Keratinocyte (primary cell): ENCODE results near the gene TMEM9. TPM values are rescaled to one million over a fixed set of nuclear protein-coding genes. Genes with fewer than 3 reads are reported as not detected.
A peak's percentile ranks its signal among the peaks of the same experiment; 100 is the strongest.

Source experiments
- DNase-seq: peaks from one replicate; pipeline ENCODE4 v3.0.0-alpha.2; 2011; ENCODE audit warnings: low read depth, missing footprints, low spot score
- FAIRE-seq: peaks from 2 replicates; lab custom pipeline; 2011; peaks lifted over from hg19 to GRCh38; lab: Jason Lieb, UNC
- H2AFZ ChIP-seq: 2 replicates; pipeline ENCODE4 v1.6.0; 2012; ENCODE audit warnings: low read length, control low read depth, inconsistent platforms; ENCODE audit not compliant: control insufficient read depth
- H3K27ac ChIP-seq: 2 replicates; pipeline ENCODE4 v1.5.1; 2011; ENCODE audit warnings: low read length; ENCODE audit not compliant: control insufficient read depth, insufficient read depth
- H3K27me3 ChIP-seq: 3 replicates; pipeline ENCODE4 v1.6.0; 2011; ENCODE audit warnings: low read length; ENCODE audit not compliant: control insufficient read depth, insufficient read depth; ENCODE audit errors: extremely low read depth
- H3K36me3 ChIP-seq, 2 experiments: 2 replicates in 1 of 2; 3 replicates in 1 of 2; pipeline ENCODE4 v1.5.1; 2011; ENCODE audit warnings: low read length in 2 of 2, mild to moderate bottlenecking in 1 of 2; ENCODE audit not compliant: control insufficient read depth in 2 of 2, insufficient read depth in 2 of 2; ENCODE audit errors: extremely low read depth in 1 of 2
- H3K4me1 ChIP-seq: 3 replicates; pipeline ENCODE4 v1.5.1; 2011; ENCODE audit warnings: low read length; ENCODE audit not compliant: control insufficient read depth, insufficient read depth; ENCODE audit errors: extremely low read depth
- H3K4me2 ChIP-seq: 3 replicates; pipeline ENCODE4 v1.6.0; 2011; ENCODE audit warnings: low read depth, low read length; ENCODE audit not compliant: control insufficient read depth, insufficient read depth; ENCODE audit errors: extremely low read depth
- H3K4me3 ChIP-seq, 3 experiments: fragments of 200-600 bp in 1 of 3; sonication (generic) in 1 of 3; 2 replicates in 2 of 3; 3 replicates in 1 of 3; pipeline ENCODE4 v1.5.1; 2011 to 2016; ENCODE audit warnings: low read length in 3 of 3, mild to moderate bottlenecking in 3 of 3, control low read depth in 2 of 3, inconsistent platforms in 1 of 3, low read depth in 1 of 3, mixed read lengths in 1 of 3, mixed run types in 1 of 3, moderate library complexity in 1 of 3; ENCODE audit not compliant: control insufficient read depth in 2 of 3, insufficient read depth in 2 of 3; ENCODE audit errors: extremely low read depth in 1 of 3
- H3K79me2 ChIP-seq: 2 replicates; pipeline ENCODE4 v1.6.0; 2012; ENCODE audit warnings: low read length; ENCODE audit not compliant: control insufficient read depth, insufficient read depth
- H3K9ac ChIP-seq: 3 replicates; pipeline ENCODE4 v1.6.0; 2011; ENCODE audit warnings: low read length; ENCODE audit not compliant: control insufficient read depth, insufficient read depth; ENCODE audit errors: extremely low read depth
- H3K9me1 ChIP-seq: 3 replicates; pipeline ENCODE4 v1.6.0; 2011; ENCODE audit warnings: low read length; ENCODE audit not compliant: control insufficient read depth, insufficient read depth; ENCODE audit errors: extremely low read depth
- H3K9me3 ChIP-seq: 2 replicates; pipeline ENCODE4 v1.5.1; 2012; ENCODE audit warnings: low read depth, low read length; ENCODE audit not compliant: control insufficient read depth
- H4K20me1 ChIP-seq: 3 replicates; pipeline ENCODE4 v1.6.0; 2011; ENCODE audit warnings: low read length; ENCODE audit not compliant: control insufficient read depth, insufficient read depth; ENCODE audit errors: extremely low read depth
- CTCF ChIP-seq, 3 experiments: IDR thresholded peaks in 1 of 3; conservative IDR thresholded peaks in 1 of 3; optimal IDR thresholded peaks in 1 of 3; 2 replicates in 2 of 3; 3 replicates in 1 of 3; pipeline versions ENCODE3 to v1.5.1; 2011; ENCODE audit warnings: low read length in 3 of 3, mild to moderate bottlenecking in 3 of 3, moderate library complexity in 2 of 3, control low read depth in 1 of 3, inconsistent platforms in 1 of 3; ENCODE audit not compliant: insufficient read depth in 2 of 3; ENCODE audit errors: extremely low read depth in 1 of 3
- EZH2 ChIP-seq: IDR thresholded peaks from one replicate; pipeline ENCODE4 v1.6.1; 2012; ENCODE audit warnings: inconsistent platforms, mild to moderate bottlenecking, low read length, moderate library complexity
- dilution Hi-C: fragments of 300-500 bp; cut with MboI; formaldehyde crosslinking; loops from one replicate; pipeline ENCODE4 v1.7.0; 2020; ENCODE audit warnings: low sequenced_read_pairs; ENCODE audit not compliant: extremely low pct_ligation_motif_present
- polyA plus RNA-seq, 5 experiments: library from polyadenylated mRNA; depleted of rRNA in 3 of 5; stranded (reverse) in 3 of 5; stranded (forward) in 1 of 5; unstranded in 1 of 5; fragments of >200 nt; gene quantifications; 1 replicate in 1 of 5; 2 replicates in 3 of 5; 3 replicates in 1 of 5; pipeline versions ENCODE4 v1.2.1 to v1.2.3, GENCODE V29; 2011 to 2012; ENCODE audit warnings: missing spikeins in 2 of 5, low read depth in 1 of 5, low replicate concordance in 1 of 5

TMEM9 gene
- polyA plus RNA-seq, 1 donor (not counting 4 experiments of a cell fraction or from before 2014, with no cell fraction given): 56.0 TPM

GRCh38 chr1:201119206-201120197 is 34.8 kb downstream of the TMEM9 start:
- Histone ChIP-seq H4K20me1 (no peaks in the 10 kb centered on the region), H3K4me2 (no peak overlapping the region), H3K27ac (no peak overlapping the region), H3K79me2 (no peaks in the 10 kb centered on the region), H3K9me3 (no peaks in the 10 kb centered on the region), H2AFZ (no peak overlapping the region), H3K9ac (no peak overlapping the region), H3K4me1 (peaks cover 8% of the 10 kb centered on the region), H3K27me3 (peaks cover 34% of the 10 kb centered on the region), H3K9me1 (no peaks in the 10 kb centered on the region), H3K4me3 (no peak overlapping the region), H3K36me3 (no peaks in the 10 kb centered on the region)
- FAIRE-seq (no peak), DNase-seq (no peak)
- dilution Hi-C loops: no loop called here
- TF ChIP-seq EZH2 (no peak), CTCF (optimal IDR thresholded peaks at IDR 0.05 in 1 of 3, IDR thresholded peaks at IDR 0.05 in 1 of 3, conservative IDR thresholded peaks at IDR 0.05 in 1 of 3; ENCODE audit: extremely low read depth in 1 of 3, insufficient read depth in 2 of 3, low read length in 3 of 3) (peak; percentile 66 to 87 (median 75))

- Histone ChIP-seq H3K79me2 (no peaks in the 10 kb centered on the region), H3K27ac (no peak overlapping the region), H4K20me1 (no peaks in the 10 kb centered on the region), H3K4me1 (no peaks in the 10 kb centered on the region), H3K9me3 (no peaks in the 10 kb centered on the region), H2AFZ (no peak overlapping the region), H3K36me3 (no peaks in the 10 kb centered on the region), H3K9ac (no peak overlapping the region), H3K4me3 (no peak overlapping the region), H3K4me2 (no peak overlapping the region), H3K9me1 (no peaks in the 10 kb centered on the region), H3K27me3 (peaks cover 26% of the 10 kb centered on the region)
- FAIRE-seq: no peak
- dilution Hi-C loops: no loop called here
- DNase-seq: no peak
- no peak for TF ChIP-seq CTCF (optimal IDR thresholded peaks at IDR 0.05 in 1 of 3, IDR thresholded peaks at IDR 0.05 in 1 of 3, conservative IDR thresholded peaks at IDR 0.05 in 1 of 3; ENCODE audit: extremely low read depth in 1 of 3, insufficient read depth in 2 of 3, low read length in 3 of 3)
- no peak for TF ChIP-seq EZH2
These were observed 38.2 kb downstream of the TMEM9 start for GRCh38 chr1:201116091-201116490.
